NOMO-1 (cell line): ENCODE results near the gene ARMS2.

Experiments
- DNase-seq, 2 experiments: peaks; one replicate each; lab custom pipeline; 2025; ENCODE audit not compliant: unreplicated experiment in 2 of 2; lab: John Stamatoyannopoulos, UW

Gene ARMS2

DNA sequence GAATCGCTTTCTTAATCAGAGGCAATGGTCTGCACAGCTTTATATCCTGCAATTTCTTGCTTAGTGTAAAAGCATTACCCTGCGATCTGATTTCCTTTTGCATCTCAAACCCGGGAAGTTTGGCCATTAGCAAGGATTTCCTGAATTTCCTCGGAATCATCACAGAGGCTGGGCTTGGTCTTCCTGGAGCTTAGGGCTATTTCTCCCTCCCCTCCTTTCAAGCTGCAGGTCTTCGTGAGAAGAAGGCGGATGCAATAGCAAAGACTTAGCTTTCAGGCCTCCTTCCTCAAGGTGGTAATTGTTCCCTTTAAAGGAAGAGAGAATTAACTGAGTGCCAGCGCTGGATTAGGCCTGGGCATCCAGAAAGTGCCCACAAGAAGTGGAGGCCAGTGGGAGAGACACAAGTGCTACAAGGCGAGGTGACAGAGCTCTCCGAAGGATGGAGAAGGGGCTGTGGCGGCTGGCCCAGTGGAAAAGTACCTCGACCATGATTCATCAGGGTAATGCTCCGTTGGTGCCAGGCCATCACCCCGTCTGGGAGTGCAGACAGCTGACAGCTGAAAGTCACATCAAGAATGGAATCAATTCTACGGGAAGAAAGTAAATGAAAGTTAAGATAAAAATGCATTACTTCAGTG, 4.0 kb upstream of the ARMS2 start:
- no peak for DNase-seq

DNA sequence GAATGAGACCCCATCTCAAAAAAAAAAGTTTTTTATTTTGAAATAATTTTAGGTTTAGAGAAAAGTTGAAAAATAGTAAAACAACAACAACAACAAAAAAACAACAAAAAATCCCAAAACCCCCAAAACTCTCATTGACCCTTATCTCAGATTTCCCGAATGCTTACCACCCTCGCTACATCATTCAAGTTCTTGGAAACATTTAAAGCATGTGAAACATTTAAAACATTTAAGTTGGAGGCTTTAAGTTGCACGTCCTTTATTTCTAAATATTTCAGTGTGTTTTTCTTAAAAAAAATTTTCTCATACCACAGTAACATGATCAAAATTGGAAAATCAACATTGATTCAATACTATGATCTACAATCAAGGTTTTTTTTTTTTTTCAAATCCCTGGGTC, 382 bp upstream of the ARMS2 start:
- no peak for DNase-seq

DNA sequence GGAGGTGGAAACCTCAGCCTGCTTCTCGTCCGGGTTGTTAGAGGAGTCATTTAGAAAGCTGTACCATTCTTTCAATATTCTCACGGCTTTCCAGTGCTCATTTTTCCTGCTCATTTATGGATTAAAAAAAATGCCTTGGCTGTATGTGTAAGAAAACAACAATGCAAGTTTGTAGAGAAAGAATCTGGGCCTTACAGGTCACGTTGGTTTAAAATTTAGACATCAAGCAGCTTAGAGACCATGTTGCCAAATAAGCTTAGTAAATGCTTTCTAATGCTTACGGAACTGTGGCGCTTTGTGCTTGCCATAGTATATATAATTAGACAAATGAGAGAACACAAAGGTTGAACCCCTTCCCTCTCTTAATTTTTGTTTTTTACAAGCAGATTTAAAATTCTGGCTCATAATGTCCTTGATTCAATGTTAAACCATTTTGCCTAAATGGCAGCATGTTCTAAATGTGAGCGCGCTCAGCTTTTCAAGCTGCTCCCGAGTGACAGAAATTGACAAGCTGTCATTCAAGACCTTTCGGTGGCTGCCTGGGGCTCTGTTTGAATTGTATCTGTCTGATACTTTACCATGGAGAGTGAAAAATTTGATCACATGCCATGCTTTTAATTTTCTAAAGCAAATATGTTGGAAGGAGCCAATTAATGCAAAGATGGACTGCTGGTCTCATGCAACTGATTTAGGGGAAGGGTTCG, 1.1 kb downstream of the ARMS2 start:
- no peak for DNase-seq

DNA sequence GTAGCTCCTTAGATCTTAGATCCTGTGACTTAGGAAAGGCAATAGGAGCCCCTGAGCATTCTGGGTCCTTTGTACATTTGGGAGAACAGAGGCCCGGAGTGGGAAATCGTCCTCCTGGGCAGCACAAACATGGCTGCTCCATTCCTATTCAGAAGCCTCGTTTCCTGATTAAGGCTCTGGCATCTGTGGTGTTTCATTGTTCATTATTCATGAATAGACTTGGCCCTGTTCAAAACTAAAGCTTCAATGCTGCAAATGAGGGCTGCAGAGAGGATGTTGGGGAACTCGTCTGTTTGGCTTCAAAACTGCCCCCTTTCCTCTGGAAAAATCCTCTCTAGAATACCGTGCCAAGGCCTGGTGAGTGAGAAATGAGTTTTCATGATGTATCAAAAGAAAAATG, 3.5 kb downstream of the ARMS2 start:
- DNase-seq, result no peak

DNA sequence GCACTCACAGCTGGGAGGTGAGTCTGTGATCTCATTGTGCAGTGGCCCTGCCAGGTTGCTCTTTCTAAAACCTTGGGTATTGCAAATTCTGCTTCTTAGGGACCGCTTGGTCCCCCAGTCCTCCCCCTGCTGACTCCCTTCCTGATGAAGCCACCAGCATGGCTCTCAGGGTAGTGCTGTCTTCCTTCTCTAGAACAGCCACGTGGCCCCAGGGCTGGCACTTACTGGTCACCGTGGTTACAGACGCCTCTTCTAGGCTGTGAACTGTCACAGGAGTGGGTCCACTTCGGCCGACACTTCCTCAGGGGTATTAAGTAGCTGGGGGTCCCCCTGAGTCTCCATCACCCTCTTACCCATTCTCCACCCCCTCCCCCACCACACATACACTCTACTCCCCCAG, 4.2 kb downstream of the ARMS2 start:
- no peak for DNase-seq

DNA sequence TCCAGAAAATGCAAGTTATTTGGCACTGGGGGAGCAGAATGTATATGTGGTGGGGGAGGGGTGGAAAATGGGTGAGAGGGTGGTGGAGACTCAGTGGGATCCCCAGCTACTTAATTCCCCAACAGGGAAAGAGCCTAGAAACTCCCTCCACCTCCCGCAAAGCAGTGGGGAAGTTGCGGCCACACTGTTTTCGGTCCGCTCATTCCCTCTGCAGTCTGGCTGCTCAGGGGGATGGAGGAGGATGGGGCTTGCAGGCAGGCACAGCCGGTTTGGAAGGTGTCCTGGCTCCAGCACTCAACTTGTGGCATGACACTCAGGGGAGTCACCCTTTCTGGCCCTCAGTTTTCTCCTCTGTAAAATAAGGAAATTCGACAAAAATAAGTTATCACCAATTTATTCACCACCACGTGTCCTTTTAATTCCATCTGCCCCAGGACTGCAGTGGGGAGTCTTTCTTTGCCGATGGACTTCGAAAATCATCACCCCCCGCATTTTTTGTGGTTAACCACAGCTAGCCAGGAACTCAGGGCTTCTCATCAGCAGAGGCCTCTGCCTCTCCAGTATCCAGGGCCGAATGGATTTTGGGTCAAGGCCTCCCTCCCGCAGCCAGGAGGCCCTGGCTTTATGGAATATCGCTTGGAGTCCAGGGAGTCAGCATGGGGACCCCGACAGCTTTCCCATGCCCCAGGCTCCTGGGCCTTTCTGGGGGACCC, 5.3 kb downstream of the ARMS2 start:
- no peak for DNase-seq

DNA sequence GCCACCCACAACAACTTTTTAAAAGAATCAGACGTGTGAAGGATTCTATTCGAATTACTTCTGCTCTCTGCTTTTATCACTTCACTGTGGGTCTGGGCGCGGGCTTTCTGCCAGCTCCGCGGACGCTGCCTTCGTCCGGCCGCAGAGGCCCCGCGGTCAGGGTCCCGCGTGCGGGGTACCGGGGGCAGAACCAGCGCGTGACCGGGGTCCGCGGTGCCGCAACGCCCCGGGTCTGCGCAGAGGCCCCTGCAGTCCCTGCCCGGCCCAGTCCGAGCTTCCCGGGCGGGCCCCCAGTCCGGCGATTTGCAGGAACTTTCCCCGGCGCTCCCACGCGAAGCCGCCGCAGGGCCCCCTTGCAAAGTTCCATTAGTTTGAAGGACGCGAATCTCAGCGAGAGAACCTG, 6.4 kb downstream of the ARMS2 start:
- no peak for DNase-seq

DNA sequence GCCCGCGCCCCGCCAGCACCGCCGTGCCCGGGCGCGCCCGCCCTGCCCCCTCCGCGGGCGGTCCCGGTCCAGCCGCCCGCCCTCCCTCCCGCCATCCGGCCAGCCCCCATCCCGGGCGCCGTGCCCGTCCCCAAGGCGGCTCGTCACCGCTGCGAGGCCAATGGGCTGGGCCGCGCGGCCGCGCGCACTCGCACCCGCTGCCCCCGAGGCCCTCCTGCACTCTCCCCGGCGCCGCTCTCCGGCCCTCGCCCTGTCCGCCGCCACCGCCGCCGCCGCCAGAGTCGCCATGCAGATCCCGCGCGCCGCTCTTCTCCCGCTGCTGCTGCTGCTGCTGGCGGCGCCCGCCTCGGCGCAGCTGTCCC, 6.9 kb downstream of the ARMS2 start, which contains the start of gene HTRA1:
Gene HTRA1, plus strand, starts transcription at position 187 of the 362 bp plus-strand sequence. Its CDS starts 100 bp downstream, at position 287.
- no peak for DNase-seq

DNA sequence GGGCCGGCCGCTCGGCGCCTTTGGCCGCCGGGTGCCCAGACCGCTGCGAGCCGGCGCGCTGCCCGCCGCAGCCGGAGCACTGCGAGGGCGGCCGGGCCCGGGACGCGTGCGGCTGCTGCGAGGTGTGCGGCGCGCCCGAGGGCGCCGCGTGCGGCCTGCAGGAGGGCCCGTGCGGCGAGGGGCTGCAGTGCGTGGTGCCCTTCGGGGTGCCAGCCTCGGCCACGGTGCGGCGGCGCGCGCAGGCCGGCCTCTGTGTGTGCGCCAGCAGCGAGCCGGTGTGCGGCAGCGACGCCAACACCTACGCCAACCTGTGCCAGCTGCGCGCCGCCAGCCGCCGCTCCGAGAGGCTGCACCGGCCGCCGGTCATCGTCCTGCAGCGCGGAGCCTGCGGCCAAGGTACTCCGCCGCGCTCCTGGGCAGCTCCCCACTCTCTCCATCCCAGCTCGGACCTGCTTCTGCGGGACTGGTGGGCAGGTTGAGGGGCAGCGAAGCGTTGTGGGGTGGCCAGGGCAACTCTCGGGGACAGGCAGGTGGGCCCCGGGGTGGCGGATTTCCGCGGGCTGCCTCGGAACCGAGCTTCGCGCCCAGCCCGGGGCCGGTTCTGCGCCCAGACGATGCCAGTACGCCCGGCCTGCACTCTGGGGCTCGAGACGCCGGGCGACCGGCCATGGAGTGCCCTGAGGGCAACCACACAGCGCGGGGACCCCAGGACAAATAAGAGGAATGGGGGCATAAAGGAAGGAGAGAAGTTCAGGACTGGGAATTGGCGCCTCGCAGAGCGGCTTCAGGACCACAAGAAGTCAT, 7.5 kb downstream of the ARMS2 start:
- no peak for DNase-seq

DNA sequence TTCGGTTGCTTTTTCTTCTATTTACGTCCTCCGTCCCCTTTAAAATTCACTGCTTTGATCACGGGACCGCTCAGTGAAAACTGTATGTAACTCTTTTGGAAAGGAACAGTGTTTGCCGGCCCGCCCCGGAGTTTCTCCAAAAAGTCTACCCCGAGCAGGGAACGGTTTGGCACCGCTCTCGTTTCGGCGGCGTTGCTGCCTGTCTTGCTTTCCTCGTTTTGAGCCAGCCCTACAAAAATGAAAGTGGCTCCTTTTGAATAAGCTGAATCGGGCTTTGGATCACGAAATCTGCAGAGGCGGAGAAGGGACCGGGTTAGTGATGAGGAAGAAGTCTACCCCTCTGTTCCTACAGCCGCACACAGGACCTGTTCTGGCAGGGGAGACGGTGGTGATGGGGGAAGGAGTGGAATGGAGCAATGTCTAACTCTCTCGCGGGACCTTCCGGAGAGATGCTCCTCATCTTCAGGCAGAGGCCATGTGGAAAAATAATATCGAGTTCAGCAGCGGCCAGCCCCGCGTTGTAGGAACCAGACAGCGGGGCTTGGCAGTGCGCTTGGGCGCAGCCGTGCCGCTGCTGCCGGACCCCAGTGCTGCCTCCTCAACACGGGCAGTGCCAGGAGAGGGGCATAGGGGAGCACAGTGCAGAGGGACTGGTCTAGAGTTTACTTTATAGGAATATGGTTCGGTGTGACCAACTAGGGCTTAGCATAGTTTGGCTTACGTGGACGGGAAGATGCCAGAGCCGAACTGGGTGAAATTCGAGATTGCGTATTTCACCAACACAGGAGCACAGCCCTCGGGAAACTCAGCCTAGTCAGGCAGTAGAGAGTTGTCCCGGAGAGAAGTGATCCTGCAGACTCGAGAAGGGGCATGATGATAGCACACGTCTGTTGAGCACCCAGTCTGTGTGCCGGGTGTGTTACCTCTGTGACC, 8.3 kb downstream of the ARMS2 start:
- DNase-seq, result peak in 1 of 2 experiments; percentile 10

DNA sequence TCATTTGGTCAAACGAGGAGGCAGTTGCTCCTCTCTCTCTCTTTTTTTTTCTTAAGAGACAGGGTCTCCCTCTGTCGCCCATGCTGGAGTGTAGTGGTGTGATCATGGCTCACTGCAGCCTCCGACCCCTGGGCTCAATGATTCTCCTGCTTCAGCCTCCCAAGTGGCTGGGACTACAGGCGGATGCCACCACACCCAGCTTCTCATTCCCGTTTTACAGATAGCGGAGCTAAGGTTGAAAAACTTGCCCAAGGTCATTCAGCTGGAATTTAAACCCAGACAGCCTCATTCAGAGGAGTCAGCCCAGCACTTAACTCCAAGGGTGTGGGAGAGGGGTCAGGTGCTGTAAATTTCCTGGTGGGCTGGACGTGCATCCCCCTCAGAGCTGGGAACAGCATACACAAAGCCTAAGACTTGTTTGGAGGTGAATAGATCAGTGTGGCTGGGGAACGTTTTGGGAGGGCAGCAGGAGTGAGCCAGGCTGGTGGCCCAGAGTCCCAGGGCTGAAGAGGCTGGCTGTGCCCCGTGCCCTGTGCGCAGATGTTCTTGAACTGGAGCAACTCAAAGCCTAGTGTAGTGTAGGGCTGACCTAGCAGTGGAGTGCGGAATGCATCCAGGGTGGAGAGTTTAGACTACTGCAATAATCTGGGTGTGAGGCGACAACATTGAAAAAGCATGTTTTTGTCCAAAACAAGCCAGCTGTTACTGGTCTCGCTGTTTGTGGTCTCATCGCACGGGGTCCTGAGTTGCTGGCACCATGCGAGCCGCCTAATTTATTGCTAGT, 9.2 kb downstream of the ARMS2 start:
- no peak for DNase-seq

DNA sequence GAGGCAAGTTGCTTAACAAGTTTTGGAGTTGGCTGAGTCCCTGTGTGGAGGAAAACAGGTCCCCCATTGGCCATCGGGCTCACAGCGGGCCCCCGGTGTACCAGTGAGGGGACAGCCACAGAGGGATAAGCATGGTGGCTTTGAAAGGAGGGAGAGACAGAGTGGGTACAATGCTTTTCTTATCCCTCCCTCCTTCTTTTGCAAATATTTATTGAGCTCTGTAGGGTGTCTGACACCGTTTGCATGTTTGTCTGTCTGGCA, 9.7 kb downstream of the ARMS2 start:
- no peak for DNase-seq

DNA sequence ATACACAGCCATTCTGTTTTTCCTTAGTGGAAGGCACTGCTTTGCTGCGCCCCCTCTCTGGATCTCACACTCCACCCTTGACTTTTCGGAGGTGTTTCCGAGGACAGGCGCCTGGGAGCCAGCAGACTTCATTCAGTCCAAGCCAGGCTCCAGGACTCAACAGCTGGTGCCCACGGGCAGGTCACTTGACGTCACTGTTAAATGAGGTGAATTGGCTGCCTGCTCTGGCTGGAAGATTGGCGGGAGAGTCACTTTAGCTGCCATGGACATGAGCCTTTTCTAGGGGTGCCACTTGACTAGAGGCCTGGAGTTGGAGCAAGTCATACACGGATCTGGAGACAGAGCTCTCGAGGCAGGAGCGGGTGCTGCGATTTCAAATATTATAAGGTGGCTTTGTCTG, 10.1 kb downstream of the ARMS2 start:
- DNase-seq, result no peak

DNA sequence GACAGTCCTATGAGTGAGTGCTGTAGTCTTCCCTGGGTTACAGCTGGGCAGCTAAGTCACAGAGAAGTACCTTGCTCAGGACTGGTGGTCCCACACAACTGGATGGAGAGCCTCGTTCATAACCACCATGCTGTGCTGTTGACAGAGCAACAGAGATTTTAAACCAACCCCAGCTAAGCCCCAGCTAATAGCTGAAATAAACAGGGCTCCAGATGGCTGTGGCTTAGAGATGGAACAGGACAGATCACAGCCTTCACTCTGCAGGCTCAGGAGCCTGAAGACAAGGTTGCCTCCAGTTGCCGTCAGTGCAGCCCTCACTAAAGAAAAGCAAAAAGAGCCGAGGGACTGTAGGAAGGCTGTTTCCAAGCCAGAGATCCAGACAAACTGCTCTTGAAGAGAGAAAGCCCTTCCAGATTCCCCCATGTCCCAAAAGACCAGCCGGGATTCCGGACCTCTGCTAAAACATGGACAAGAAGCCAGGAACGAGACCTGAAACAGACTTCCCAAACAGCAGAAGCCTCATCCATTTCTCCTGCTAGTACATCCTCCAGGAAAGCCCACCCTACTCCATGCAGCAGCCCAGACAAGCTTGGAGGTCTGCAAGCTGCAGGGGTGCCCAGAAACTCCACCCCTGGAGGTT, 11.1 kb downstream of the ARMS2 start:
- DNase-seq, result no peak

DNA sequence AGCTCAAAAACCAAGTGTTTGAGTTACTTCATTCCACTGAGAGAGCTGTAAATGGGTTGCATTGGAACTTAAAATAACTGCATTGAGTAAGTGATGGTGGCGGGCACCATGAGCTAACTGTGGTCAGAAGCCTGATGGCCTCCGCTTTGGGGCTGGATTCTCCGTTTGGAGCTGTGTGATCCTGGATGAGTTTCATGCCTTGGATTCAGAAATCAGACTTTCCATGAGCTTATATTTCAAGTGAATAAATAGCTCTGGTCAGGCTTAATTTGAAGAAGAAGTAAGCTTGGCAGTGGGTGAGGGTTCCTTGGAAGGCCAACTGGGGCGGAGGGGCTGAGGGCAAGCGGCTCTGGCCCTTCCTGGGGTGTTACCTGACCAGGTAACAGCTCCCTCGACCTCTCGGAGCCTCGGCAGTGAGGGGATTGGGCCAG, 12.5 kb downstream of the ARMS2 start:
- DNase-seq, result peak; percentile 29 to 62

DNA sequence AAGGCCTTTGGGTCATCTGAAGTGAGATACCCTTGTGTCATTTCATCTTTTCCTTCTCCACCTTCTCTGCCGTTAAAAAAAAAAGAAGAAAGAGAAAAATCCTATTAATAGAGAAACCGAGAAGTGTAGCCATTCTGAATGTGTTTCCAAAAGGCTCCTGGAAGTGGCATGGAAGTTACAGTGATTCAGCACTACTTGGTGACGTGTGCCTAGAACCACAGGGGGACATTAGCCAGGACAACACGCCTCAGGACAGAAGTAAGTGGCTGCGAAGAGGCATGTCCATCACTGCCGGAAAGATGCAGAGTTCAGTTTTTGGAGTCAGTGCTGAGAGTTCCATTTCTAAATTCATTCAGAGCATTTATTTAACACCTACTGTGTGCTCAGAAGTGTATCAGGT, 13.2 kb downstream of the ARMS2 start:
- DNase-seq, result no peak

DNA sequence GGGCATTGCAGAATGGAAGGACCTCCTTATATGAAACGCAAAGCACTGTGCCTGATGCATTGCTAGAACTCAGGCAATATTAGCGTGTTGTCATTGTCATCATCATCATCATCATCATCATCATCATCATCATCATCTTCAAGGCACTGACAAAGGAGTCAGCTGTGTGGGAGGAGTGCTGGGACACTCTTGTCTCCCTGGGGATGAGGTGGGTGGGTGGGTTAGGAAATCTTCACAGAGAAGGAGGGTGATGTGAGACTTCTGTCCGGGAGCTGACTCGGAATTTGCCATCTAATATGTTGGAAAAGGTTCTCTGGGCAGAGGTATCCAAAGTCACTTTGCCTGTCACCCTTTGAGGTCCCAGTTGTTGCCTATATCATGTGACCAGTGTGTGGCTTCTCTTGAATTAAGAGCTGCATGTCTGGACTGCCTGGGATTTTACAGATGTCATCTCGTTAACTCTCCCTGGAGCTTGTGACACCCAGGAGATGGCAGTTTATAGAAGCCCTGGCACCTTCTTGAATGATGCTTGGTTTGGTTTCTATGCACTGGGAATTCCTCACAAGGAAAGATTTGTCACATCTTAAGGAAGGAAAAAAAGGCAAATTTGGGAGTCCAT, 14.0 kb downstream of the ARMS2 start:
- no peak for DNase-seq

DNA sequence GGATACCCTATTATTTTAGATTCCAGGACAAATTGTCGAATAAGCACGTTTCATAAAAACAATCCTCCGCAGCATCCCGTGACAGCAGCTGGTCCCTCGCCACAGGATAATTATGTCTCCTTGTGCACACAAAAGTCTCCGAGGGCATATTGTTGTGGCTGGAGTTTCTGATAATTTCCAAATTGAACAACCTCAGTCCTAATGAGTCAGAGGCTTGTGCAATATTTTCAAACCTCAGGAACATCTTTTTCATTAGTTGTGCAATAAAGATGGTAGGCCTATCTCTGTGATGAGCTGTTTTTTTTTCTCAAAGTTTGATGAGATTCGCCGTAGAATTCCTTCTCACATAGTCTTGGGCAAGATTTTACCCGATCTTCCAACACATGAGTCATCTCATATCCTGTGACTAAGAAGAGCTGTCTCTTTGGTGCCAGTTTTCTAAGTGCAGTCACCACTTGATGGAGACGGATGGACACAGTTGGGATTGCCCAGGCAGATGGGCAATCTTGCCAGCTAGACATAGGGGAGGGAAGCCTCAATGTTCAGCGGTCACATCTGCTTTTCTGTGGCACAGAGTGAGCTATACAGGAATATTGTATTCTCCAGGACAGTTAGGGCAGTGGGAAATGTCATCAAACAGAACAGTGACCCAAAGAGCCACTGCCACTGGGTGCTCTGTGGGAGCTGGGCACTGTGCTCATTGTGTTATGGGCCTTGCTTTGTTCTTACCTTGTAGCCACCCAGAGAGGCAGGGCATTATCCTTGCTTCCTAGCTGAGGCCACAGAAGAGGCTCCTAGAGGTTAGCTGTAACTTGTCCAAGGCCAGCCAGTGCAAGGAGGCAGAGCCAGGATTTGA, 14.7 kb downstream of the ARMS2 start:
- DNase-seq, result peak; percentile 72 to 89
